PFSK-1 (cell line): Measurements from ENCODE around the gene CD200.

Source experiments
- FOXP2 ChIP-seq: optimal IDR thresholded peaks from 2 replicates; pipeline ENCODE3; 2011; ENCODE audit warnings: borderline replicate concordance, control low read depth, inconsistent platforms; ENCODE audit not compliant: insufficient read depth; ENCODE audit errors: extremely low read length, extremely low read depth
- POLR2AphosphoS5 ChIP-seq: IDR thresholded peaks from 2 replicates; pipeline ENCODE4 v1.6.1; 2012; ENCODE audit warnings: low read depth, mild to moderate bottlenecking, control low read depth, low read length, moderate library complexity
- SIN3A ChIP-seq: IDR thresholded peaks from 2 replicates; pipeline ENCODE4 v1.6.1; 2012; ENCODE audit warnings: mild to moderate bottlenecking, low read length, moderate library complexity, borderline replicate concordance; ENCODE audit not compliant: insufficient read depth
- TAF1 ChIP-seq: IDR thresholded peaks from 2 replicates; pipeline ENCODE4 v1.6.1; 2012; ENCODE audit warnings: low read length, control low read depth, borderline replicate concordance; ENCODE audit not compliant: insufficient read depth
- TF ChIP-seq, protein P1 (sequence below), 2 experiments: IDR thresholded peaks; 2 replicates each; pipeline versions ENCODE4 v1.6.1 to v1.8.0; 2011 to 2012; ENCODE audit warnings: low read depth in 2 of 2, low read length in 2 of 2, control low read depth in 1 of 2, inconsistent platforms in 1 of 2, mild to moderate bottlenecking in 1 of 2, moderate library complexity in 1 of 2; ENCODE audit not compliant: insufficient read depth in 1 of 2

GRCh38 chr3:112405845-112406244, 72.9 kb downstream of the CD200 start:
- TF ChIP-seq POLR2AphosphoS5 (no peak), SIN3A (no peak), TAF1 (no peak), FOXP2 (no peak)
- TF ChIP-seq, protein P1, sequence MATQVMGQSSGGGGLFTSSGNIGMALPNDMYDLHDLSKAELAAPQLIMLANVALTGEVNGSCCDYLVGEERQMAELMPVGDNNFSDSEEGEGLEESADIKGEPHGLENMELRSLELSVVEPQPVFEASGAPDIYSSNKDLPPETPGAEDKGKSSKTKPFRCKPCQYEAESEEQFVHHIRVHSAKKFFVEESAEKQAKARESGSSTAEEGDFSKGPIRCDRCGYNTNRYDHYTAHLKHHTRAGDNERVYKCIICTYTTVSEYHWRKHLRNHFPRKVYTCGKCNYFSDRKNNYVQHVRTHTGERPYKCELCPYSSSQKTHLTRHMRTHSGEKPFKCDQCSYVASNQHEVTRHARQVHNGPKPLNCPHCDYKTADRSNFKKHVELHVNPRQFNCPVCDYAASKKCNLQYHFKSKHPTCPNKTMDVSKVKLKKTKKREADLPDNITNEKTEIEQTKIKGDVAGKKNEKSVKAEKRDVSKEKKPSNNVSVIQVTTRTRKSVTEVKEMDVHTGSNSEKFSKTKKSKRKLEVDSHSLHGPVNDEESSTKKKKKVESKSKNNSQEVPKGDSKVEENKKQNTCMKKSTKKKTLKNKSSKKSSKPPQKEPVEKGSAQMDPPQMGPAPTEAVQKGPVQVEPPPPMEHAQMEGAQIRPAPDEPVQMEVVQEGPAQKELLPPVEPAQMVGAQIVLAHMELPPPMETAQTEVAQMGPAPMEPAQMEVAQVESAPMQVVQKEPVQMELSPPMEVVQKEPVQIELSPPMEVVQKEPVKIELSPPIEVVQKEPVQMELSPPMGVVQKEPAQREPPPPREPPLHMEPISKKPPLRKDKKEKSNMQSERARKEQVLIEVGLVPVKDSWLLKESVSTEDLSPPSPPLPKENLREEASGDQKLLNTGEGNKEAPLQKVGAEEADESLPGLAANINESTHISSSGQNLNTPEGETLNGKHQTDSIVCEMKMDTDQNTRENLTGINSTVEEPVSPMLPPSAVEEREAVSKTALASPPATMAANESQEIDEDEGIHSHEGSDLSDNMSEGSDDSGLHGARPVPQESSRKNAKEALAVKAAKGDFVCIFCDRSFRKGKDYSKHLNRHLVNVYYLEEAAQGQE (IDR thresholded peaks at IDR 0.05; ENCODE audit: insufficient read depth in 1 of 2, low read depth in 2 of 2, low read length in 2 of 2), result no peak
